ENCODE results near the gene F2R.
"Not testable (repeated sequence)": the region's sequence is repeated elsewhere in the genome, so short reads cannot be mapped to it uniquely, and the experiment has no call there.

Gene F2R

GRCh38 chr5:76715736-76716455, at the start of gene F2R:
Gene F2R (plus strand): TSS chr5:76716126. CDS start chr5:76716308, 182 bp downstream.
- DNase-seq = peak; percentile 56

GRCh38 chr5:76667495-76667894, 48.4 kb upstream of the F2R start:
- no peak for DNase-seq

GRCh38 chr5:76669245-76669644, 46.7 kb upstream of the F2R start:
- DNase-seq = no peak

- no peak for DNase-seq
These were observed 45.4 kb upstream of the F2R start for GRCh38 chr5:76670508-76670907.

GRCh38 chr5:76672242-76672641, 43.7 kb upstream of the F2R start:
- DNase-seq = no peak

GRCh38 chr5:76673125-76673524, 42.8 kb upstream of the F2R start:
- DNase-seq = no peak

- no peak for DNase-seq
These were observed 41.4 kb upstream of the F2R start for GRCh38 chr5:76674330-76675066.

GRCh38 chr5:76675364-76675763, 40.6 kb upstream of the F2R start:
- no peak for DNase-seq

- DNase-seq = no peak
These were observed 38.0 kb upstream of the F2R start for GRCh38 chr5:76677849-76678472.

GRCh38 chr5:76679231-76679630, 36.7 kb upstream of the F2R start:
- no peak for DNase-seq

GRCh38 chr5:76680826-76681225, 35.1 kb upstream of the F2R start:
- DNase-seq = not testable (repeated sequence)

- DNase-seq = no peak
These were observed 34.6 kb upstream of the F2R start for GRCh38 chr5:76681287-76681686.

- no peak for DNase-seq
These were observed 33.5 kb upstream of the F2R start for GRCh38 chr5:76682387-76682786.

- DNase-seq = no peak
These were observed 31.9 kb upstream of the F2R start for GRCh38 chr5:76683816-76684731.

- DNase-seq = no peak
These were observed 31.0 kb upstream of the F2R start for GRCh38 chr5:76684756-76685519.

GRCh38 chr5:76685704-76686103, 30.2 kb upstream of the F2R start:
- DNase-seq = no peak

- DNase-seq = no peak
These were observed 27.7 kb upstream of the F2R start for GRCh38 chr5:76688212-76688611.

- no peak for DNase-seq
These were observed 27.1 kb upstream of the F2R start for GRCh38 chr5:76688836-76689235.

- DNase-seq = no peak
These were observed 26.4 kb upstream of the F2R start for GRCh38 chr5:76689321-76690036.

GRCh38 chr5:76690037-76690679, 25.8 kb upstream of the F2R start:
- DNase-seq = no peak
